Mononuclear cell (primary cell): ENCODE data around the gene GPR152. TPM values are rescaled to one million over a fixed set of nuclear protein-coding genes. Genes with fewer than 3 reads are reported as not detected.

ENCODE experiments used
- H3K27me3 ChIP-seq: 2 replicates; pipeline ENCODE4 v1.6.0; 2011; ENCODE audit warnings: low read length, control low read depth; ENCODE audit not compliant: insufficient read depth
- H3K4me1 ChIP-seq: 2 replicates; pipeline ENCODE4 v1.5.1; 2011; ENCODE audit warnings: mild to moderate bottlenecking, low read length, control low read depth; ENCODE audit not compliant: insufficient read depth
- H3K4me3 ChIP-seq: 2 replicates; pipeline ENCODE4 v1.5.1; 2011; ENCODE audit warnings: mild to moderate bottlenecking, low read length, moderate library complexity
- H3K9me3 ChIP-seq: 2 replicates; pipeline ENCODE4 v1.5.1; 2011; ENCODE audit warnings: low read depth, mild to moderate bottlenecking, control low read depth, low read length
- total RNA-seq: library from RNA; depleted of rRNA; stranded (reverse); fragments of >200 nt; gene quantifications from one replicate; pipeline ENCODE4 v1.2.3, GENCODE V29; 2012

GPR152 gene
- total RNA-seq: not detected

GRCh38 chr11:67452141-67452952, at the start of gene GPR152:
TSS of gene GPR152 (minus strand) at chr11:67452729. CDS start at chr11:67452724, 5 bp downstream.
- Histone ChIP-seq H3K27me3 (no peaks in the 10 kb centered on the region), H3K9me3 (no peaks in the 10 kb centered on the region), H3K4me3 (no peak within 1 kb of the TSS), H3K4me1 (peaks cover 41% of the 10 kb centered on the region)

- Histone ChIP-seq H3K4me3 (no peak overlapping the region), H3K4me1 (peaks cover 53% of the 10 kb centered on the region)
These were observed 49.3 kb upstream of the GPR152 start for GRCh38 chr11:67501854-67502253.

GRCh38 chr11:67500831-67501715, 48.5 kb upstream of the GPR152 start:
- Histone ChIP-seq H3K9me3 (no peaks in the 10 kb centered on the region), H3K4me1 (peaks cover 46% of the 10 kb centered on the region), H3K4me3 (no peak overlapping the region), H3K27me3 (no peaks in the 10 kb centered on the region)

More at GRCh38 chr11:67501854-67502253, 49.3 kb upstream of the GPR152 start:
- no peaks in the 10 kb centered on the region for H3K9me3 ChIP-seq
- no peaks in the 10 kb centered on the region for H3K27me3 ChIP-seq

- Histone ChIP-seq H3K9me3 (no peaks in the 10 kb centered on the region), H3K27me3 (no peaks in the 10 kb centered on the region), H3K4me3 (no peak overlapping the region), H3K4me1 (peaks cover 39% of the 10 kb centered on the region)
These were observed 47.9 kb upstream of the GPR152 start for GRCh38 chr11:67500484-67500821.

GRCh38 chr11:67499808-67500483, 47.4 kb upstream of the GPR152 start:
- H3K4me1 ChIP-seq: peaks cover 38% of the 10 kb centered on the region
- no peaks in the 10 kb centered on the region for H3K9me3 ChIP-seq
- H3K27me3 ChIP-seq: no peaks in the 10 kb centered on the region
- H3K4me3 ChIP-seq: no peak overlapping the region

GRCh38 chr11:67498544-67498972, 46.0 kb upstream of the GPR152 start:
- Histone ChIP-seq H3K4me3 (no peak overlapping the region), H3K9me3 (no peaks in the 10 kb centered on the region), H3K27me3 (no peaks in the 10 kb centered on the region), H3K4me1 (peaks cover 32% of the 10 kb centered on the region)

- Histone ChIP-seq H3K27me3 (no peaks in the 10 kb centered on the region), H3K9me3 (no peaks in the 10 kb centered on the region), H3K4me3 (no peak overlapping the region)
These were observed 45.2 kb upstream of the GPR152 start for GRCh38 chr11:67497656-67498291.

GRCh38 chr11:67496113-67496512, 43.6 kb upstream of the GPR152 start:
- Histone ChIP-seq H3K27me3 (no peaks in the 10 kb centered on the region), H3K4me1 (peaks cover 10% of the 10 kb centered on the region), H3K4me3 (no peak overlapping the region), H3K9me3 (no peaks in the 10 kb centered on the region)

More at GRCh38 chr11:67497656-67498291, 45.2 kb upstream of the GPR152 start:
- H3K4me1 ChIP-seq: peaks cover 24% of the 10 kb centered on the region

- Histone ChIP-seq H3K4me1 (peaks cover 3% of the 10 kb centered on the region), H3K9me3 (no peaks in the 10 kb centered on the region), H3K27me3 (no peaks in the 10 kb centered on the region), H3K4me3 (no peak overlapping the region)
These were observed 42.9 kb upstream of the GPR152 start for GRCh38 chr11:67495234-67496005.

- Histone ChIP-seq H3K9me3 (no peaks in the 10 kb centered on the region), H3K4me1 (no peaks in the 10 kb centered on the region), H3K27me3 (no peaks in the 10 kb centered on the region), H3K4me3 (no peak overlapping the region)
These were observed 42.1 kb upstream of the GPR152 start for GRCh38 chr11:67494371-67495233.

- no peaks in the 10 kb centered on the region for H3K4me1 ChIP-seq
- H3K9me3 ChIP-seq: no peaks in the 10 kb centered on the region
- H3K4me3 ChIP-seq: no peak overlapping the region
- H3K27me3 ChIP-seq: no peaks in the 10 kb centered on the region
These were observed 41.2 kb upstream of the GPR152 start for GRCh38 chr11:67493548-67494370.

GRCh38 chr11:67492801-67493547, 40.4 kb upstream of the GPR152 start:
- H3K27me3 ChIP-seq: no peaks in the 10 kb centered on the region
- H3K9me3 ChIP-seq: no peaks in the 10 kb centered on the region
- peaks cover 3% of the 10 kb centered on the region for H3K4me1 ChIP-seq
- H3K4me3 ChIP-seq: no peak overlapping the region
